GM12873 (cell line): ENCODE measurements around the gene NELFA.

Experiments used
- CTCF ChIP-seq: IDR thresholded peaks from 2 replicates; pipeline ENCODE4 v1.5.1; 2012; ENCODE audit warnings: low read depth, mild to moderate bottlenecking, moderate library complexity, low read length, control low read depth; ENCODE audit not compliant: insufficient read depth; ENCODE audit errors: missing control alignments

The NELFA gene

GRCh38 chr4:1945912-1946311, 62.9 kb downstream of the NELFA start:
- no peak for TF ChIP-seq CTCF

DNA sequence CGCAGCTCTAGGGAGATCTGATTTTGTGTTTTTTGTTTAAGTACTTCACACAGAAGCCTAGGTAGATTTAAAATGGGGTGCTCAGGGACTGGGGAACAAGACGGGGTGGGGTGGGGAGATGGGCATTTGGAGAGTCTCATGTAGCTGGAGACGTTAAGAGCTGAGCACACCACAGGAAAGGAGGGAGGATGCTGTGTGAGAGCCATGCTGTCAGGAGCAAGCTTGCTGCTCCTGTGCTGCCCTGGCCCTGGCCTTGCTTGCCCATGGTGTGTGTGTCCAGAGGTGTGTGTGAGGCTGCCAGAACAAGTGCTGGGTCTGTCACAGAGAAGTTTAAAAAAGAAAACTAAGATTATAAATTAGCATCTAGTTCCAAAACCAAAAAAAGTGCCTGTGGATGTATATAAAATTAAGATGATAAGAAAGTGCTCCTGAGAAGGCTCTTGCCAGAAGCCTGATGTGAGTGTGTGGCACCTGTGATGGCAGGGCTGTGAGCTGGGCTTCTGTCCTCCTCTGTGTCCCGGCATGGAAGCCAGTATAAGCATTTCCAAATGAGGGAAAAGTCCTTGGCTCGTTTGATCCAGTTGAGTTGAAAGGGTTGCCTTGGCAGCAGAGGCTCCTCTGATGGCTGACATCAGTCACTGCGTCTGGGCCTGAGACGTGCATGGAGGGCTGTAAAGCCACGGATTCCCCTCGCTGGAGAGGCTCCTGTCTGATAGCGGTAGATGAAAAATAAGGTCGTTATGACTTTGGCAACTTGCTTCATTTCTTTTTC, 63.5 kb downstream of the NELFA start:
- no peak for TF ChIP-seq CTCF

- no peak for TF ChIP-seq CTCF
Measured at GRCh38 chr4:1943928-1944327, 64.8 kb downstream of the NELFA start.

DNA sequence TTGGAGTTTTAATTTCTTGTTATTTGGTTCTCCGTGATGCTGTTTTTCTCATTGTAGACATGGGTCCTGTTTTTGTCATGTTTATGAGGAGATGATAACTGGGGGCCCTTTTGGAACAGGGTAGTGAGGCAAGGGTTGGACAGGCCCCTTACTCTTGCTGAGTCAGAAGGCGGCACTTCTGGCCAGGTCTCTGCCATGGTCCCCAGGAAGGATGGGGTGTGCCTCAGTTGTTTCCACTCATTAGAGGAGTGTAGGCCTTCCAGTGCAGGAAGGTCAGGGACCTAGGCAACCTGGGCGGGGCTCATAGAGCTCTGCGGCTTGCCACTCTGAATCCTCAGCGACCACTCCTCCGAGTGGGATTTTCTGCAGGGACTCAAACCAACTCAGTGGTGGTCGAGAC, 68.2 kb downstream of the NELFA start:
- TF ChIP-seq CTCF, result no peak

GRCh38 chr4:1939664-1940509, 68.9 kb downstream of the NELFA start:
- no peak for TF ChIP-seq CTCF

GRCh38 chr4:1938027-1938426, 70.7 kb downstream of the NELFA start:
- no peak for TF ChIP-seq CTCF

GRCh38 chr4:1937550-1937949, 71.2 kb downstream of the NELFA start:
- no peak for TF ChIP-seq CTCF
